MCF 10A (cell line): ENCODE measurements around the gene KDM6A. TPM values are rescaled to one million over a fixed set of nuclear protein-coding genes. Genes with fewer than 3 reads are reported as not detected.

Experiments
- BruUV-seq: library from RNA; stranded (reverse); fragments of 400-500 nt; replicated peaks from 2 replicates; lab custom pipeline; 2021; lab: Mats Ljungman, UMichigan
- CTCF ChIA-PET: fragments of 300-600 bp; sonication (Branson Sonifier 250); formaldehyde crosslinking; extraction: SDS; loops from one replicate; lab custom pipeline; 2021; ENCODE audit warnings: antibody characterized with exemption, inconsistent platforms; lab: Yijun Ruan, JAX
- POLR2A ChIA-PET: fragments of 300-600, 350-650 bp; sonication (Branson Sonifier 250); formaldehyde crosslinking; extraction: SDS; loops from one replicate; lab custom pipeline; 2020; ENCODE audit warnings: antibody characterized with exemption, inconsistent platforms; lab: Yijun Ruan, JAX
- DNase-seq: peaks from one replicate; pipeline ENCODE4 v3.0.0-alpha.2; 2018; ENCODE audit not compliant: unreplicated experiment
- H3K27ac Mint-ChIP-seq: one replicate; pipeline ENCODE4 v1.8.0; 2022; ENCODE audit warnings: mild to moderate bottlenecking, low read depth, mixed read lengths; ENCODE audit not compliant: unreplicated experiment
- H3K27me3 Mint-ChIP-seq: one replicate; pipeline ENCODE4 v1.8.0; 2022; ENCODE audit warnings: mixed read lengths; ENCODE audit not compliant: insufficient read depth, unreplicated experiment
- H3K36me3 Mint-ChIP-seq: one replicate; pipeline ENCODE4 v1.8.0; 2022; ENCODE audit warnings: mild to moderate bottlenecking, moderate library complexity, mixed read lengths; ENCODE audit not compliant: insufficient read depth, unreplicated experiment
- H3K4me1 Mint-ChIP-seq: one replicate; pipeline ENCODE4 v1.8.0; 2022; ENCODE audit warnings: mixed read lengths; ENCODE audit not compliant: insufficient read depth, unreplicated experiment
- H3K4me3 Mint-ChIP-seq: one replicate; pipeline ENCODE4 v1.8.0; 2022; ENCODE audit warnings: mild to moderate bottlenecking, moderate library complexity, mixed read lengths; ENCODE audit not compliant: unreplicated experiment
- H3K9me3 Mint-ChIP-seq: one replicate; pipeline ENCODE4 v1.8.0; 2022; ENCODE audit warnings: mixed read lengths; ENCODE audit not compliant: unreplicated experiment
- intact Hi-C: fragments of 100-400 bp; cut with micrococcal nuclease; formaldehyde crosslinking; loops from 2 replicates; pipeline ENCODE4 v1.14.1; 2022
- total RNA-seq: library from RNA; stranded (reverse); gene quantifications from 2 replicates; pipeline ENCODE4 v1.2.3, GENCODE V29; 2022
- TF ChIP-seq, protein P1 (sequence below): fragments of 200-600 bp; IDR thresholded peaks from one replicate; pipeline ENCODE4 v1.8.0; 2022; ENCODE audit warnings: antibody characterized with exemption, mild to moderate bottlenecking; ENCODE audit not compliant: unreplicated experiment

Gene KDM6A
- total RNA-seq, 1 experiment from 2014 or later: 31.8 TPM

DNA sequence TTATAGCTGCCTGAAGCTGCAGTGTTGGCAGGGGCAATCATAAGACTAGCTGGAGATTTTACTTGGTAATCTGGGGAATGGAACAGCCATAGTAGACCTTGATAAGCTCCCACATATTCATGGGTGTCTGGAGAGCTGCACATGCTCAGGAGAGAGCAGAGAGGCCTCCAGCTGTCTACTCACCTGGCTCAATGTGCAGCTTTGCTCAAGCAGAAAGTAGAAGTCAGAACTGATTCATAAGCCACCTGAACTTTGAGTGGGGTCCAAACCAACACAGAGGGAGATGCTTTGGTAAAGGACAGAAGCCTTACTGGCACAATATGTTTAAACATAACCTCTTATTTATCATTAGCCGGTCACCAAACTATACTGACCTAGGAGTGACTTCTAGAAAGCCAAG lies 54.4 kb downstream of the KDM6A start:
- no peak for DNase-seq
- no peaks in the 10 kb centered on the region for H3K36me3 Mint-ChIP-seq
- BruUV-seq: no TSS peak
- CTCF ChIA-PET: interaction anchor here (0.6 kb wide), 1 partner anchor 40 kb away, joined by 4 read pairs; no protein-coding TSS in a partner anchor
- peaks cover 18% of the 10 kb centered on the region for H3K4me1 Mint-ChIP-seq
- no peak overlapping the region for H3K27ac Mint-ChIP-seq
- no peak overlapping the region for H3K4me3 Mint-ChIP-seq
- POLR2A ChIA-PET: interaction anchor here (1.0 to 1.7 kb wide), 3 partner anchors 10 to 48 kb away, joined by 4 to 6 read pairs (median 5); no protein-coding TSS in a partner anchor
- H3K27me3 Mint-ChIP-seq: no peaks in the 10 kb centered on the region
- intact Hi-C loops: no loop called here
- TF ChIP-seq, protein P1, sequence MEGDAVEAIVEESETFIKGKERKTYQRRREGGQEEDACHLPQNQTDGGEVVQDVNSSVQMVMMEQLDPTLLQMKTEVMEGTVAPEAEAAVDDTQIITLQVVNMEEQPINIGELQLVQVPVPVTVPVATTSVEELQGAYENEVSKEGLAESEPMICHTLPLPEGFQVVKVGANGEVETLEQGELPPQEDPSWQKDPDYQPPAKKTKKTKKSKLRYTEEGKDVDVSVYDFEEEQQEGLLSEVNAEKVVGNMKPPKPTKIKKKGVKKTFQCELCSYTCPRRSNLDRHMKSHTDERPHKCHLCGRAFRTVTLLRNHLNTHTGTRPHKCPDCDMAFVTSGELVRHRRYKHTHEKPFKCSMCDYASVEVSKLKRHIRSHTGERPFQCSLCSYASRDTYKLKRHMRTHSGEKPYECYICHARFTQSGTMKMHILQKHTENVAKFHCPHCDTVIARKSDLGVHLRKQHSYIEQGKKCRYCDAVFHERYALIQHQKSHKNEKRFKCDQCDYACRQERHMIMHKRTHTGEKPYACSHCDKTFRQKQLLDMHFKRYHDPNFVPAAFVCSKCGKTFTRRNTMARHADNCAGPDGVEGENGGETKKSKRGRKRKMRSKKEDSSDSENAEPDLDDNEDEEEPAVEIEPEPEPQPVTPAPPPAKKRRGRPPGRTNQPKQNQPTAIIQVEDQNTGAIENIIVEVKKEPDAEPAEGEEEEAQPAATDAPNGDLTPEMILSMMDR: no peak
- H3K9me3 Mint-ChIP-seq: no peaks in the 10 kb centered on the region

DNA sequence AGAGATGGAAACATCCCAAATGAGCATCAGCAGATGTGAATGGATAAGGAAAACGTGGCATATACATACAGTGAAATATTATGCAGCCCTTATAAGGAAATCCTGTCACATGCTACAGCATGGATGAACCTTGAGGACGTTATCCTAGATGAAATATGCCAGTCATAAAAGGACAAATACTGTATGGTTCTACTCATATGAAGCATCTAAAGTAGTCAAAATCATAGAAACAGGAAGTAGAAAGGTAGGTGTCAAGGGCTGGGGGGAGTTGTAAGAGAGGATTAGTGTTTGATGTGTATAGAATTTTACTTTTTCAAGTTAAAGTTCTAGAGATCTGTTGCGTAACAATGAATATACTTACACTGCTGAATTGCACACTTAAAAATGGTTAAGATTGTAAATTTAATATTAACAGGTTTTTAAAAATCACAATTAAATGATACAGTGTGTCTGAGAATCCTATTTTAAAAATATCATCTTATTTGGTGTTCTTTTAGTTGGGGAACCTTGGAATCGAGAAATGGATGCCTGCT lies 58.5 kb downstream of the KDM6A start:
- intact Hi-C loops: no loop called here
- Mint-ChIP-seq H3K9me3 (no peaks in the 10 kb centered on the region), H3K27ac (no peak overlapping the region), H3K4me1 (peaks cover 36% of the 10 kb centered on the region), H3K27me3 (no peaks in the 10 kb centered on the region), H3K4me3 (no peak overlapping the region), H3K36me3 (peaks cover 5% of the 10 kb centered on the region)
- TF ChIP-seq, protein P1: no peak
- no peak for DNase-seq
- BruUV-seq: no TSS peak
- ChIA-PET POLR2A (no interaction called here), CTCF (no interaction called here)

DNA sequence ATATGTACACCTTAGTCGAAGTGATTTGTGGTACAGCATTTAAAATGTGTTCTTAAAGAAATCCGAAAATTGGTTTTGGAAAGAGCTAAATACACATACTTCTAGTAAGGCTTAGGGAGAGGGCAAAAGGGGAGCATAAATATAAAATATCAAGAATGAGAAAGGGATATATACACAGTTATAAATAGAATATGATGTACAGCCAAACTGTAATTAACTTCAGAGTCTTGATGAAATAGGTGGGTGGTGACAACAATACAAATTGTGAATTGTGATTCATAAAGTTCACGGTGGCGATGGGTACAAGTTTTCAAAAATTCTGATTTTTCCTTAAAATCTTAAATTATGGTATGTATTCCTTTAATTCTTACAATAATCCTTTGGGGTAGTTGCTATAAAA lies 62.2 kb downstream of the KDM6A start:
- Mint-ChIP-seq H3K9me3 (no peaks in the 10 kb centered on the region), H3K4me3 (no peak overlapping the region), H3K36me3 (peaks cover 5% of the 10 kb centered on the region), H3K27me3 (no peaks in the 10 kb centered on the region), H3K27ac (no peak overlapping the region), H3K4me1 (peaks cover 29% of the 10 kb centered on the region)
- no TSS peak for BruUV-seq
- no peak for DNase-seq
- intact Hi-C loops: no loop called here
- CTCF ChIA-PET: interaction anchor here (0.5 to 0.6 kb wide), 3 partner anchors 49 to 1106 kb away, joined by 3 to 4 read pairs (median 4); no protein-coding TSS in a partner anchor
- TF ChIP-seq, protein P1: no peak
- POLR2A ChIA-PET: interaction anchor here (1.4 to 2.4 kb wide), 2 partner anchors 9 to 13 kb away, joined by 4 to 6 read pairs; no protein-coding TSS in a partner anchor

DNA sequence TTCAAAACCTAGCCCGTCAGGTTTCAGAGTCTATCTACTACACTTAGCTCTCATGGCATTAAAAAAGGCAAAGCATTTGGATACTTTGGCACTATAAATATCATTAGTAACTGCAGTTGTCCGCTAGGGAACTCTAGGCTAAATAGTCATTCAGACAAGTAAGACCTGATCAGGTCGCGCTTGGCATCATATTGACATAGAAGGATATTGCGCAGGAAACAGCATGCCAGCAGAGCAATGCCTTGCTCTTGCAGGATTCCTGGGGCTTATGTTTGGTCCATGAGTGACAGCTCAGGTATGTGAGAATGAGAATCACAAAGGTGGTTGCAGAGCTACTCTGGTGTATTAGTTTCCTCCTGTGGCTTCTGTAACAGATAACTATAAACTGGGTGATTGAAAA lies 62.7 kb downstream of the KDM6A start:
- Mint-ChIP-seq H3K36me3 (peaks cover 5% of the 10 kb centered on the region), H3K9me3 (no peaks in the 10 kb centered on the region), H3K4me1 (peaks cover 29% of the 10 kb centered on the region), H3K4me3 (no peak overlapping the region), H3K27ac (no peak overlapping the region), H3K27me3 (no peaks in the 10 kb centered on the region)
- TF ChIP-seq, protein P1: no peak
- CTCF ChIA-PET: interaction anchor here (0.6 kb wide), 3 partner anchors 72 to 1107 kb away, joined by 4 to 5 read pairs (median 4); no protein-coding TSS in a partner anchor
- peak; percentile 29 for DNase-seq
- POLR2A ChIA-PET: interaction anchor here (1.4 to 2.4 kb wide), 2 partner anchors 8 to 14 kb away, joined by 4 to 6 read pairs; no protein-coding TSS in a partner anchor
- no TSS peak for BruUV-seq
- intact Hi-C loops: no loop called here
